Measurements from ENCODE around the gene TESPA1. TPM values are rescaled to one million over a fixed set of nuclear protein-coding genes. Genes with fewer than 3 reads are reported as not detected.

TESPA1 gene
- total and polyA plus RNA-seq, 9 of the 15 experiments (the other 6 are each of a cell fraction or from before 2014, with no cell fraction given), result 0.72 to 7.1 (median 2.4) TPM

- TF ChIP-seq ZNF586 (CRISPR knock-in tag; conservative IDR thresholded peaks at IDR 0.05), result no peak
- no peak for TF ChIP-seq IFI16 (CRISPR knock-in tag; IDR thresholded peaks at IDR 0.05)
- no peak for TF ChIP-seq FOXJ2 (tag; IDR thresholded peaks at IDR 0.05)
- no peak for TF ChIP-seq ZBTB34 (CRISPR knock-in tag; IDR thresholded peaks at IDR 0.05)
- no peak for TF ChIP-seq CEBPG (CRISPR knock-in tag; IDR thresholded peaks at IDR 0.05)
- no peak for TF ChIP-seq CEBPG (tag; conservative IDR thresholded peaks at IDR 0.05 in 1 of 2, IDR thresholded peaks at IDR 0.05 in 1 of 2)
- no peak for TF ChIP-seq ZBTB11 (CRISPR knock-in tag; IDR thresholded peaks at IDR 0.05)
- TF ChIP-seq MAX (CRISPR knock-in tag; IDR thresholded peaks at IDR 0.05), result no peak
- no peak for TF ChIP-seq BMI1 (IDR thresholded peaks at IDR 0.05; ENCODE audit: low read length)
- TF ChIP-seq RFX7 (CRISPR knock-in tag; IDR thresholded peaks at IDR 0.05), result no peak
- TF ChIP-seq ZHX1 (conservative IDR thresholded peaks at IDR 0.05; ENCODE audit: low read length), result no peak
- no peak for TF ChIP-seq CREB3L1 (IDR thresholded peaks at IDR 0.05; ENCODE audit: borderline replicate concordance, low read depth)
- no peak for TF ChIP-seq ZNF232 (CRISPR knock-in tag; IDR thresholded peaks at IDR 0.05)
- TF ChIP-seq ZNF347 (CRISPR knock-in tag; IDR thresholded peaks at IDR 0.05; ENCODE audit: low read depth), result no peak
- no peak for TF ChIP-seq KLF16 (IDR thresholded peaks at IDR 0.05)
- TF ChIP-seq SPI1 (IDR thresholded peaks at IDR 0.05; ENCODE audit: borderline replicate concordance, low read depth, low read length), result no peak
- TF ChIP-seq SP1 (CRISPR knock-in tag; IDR thresholded peaks at IDR 0.05), result no peak
- TF ChIP-seq HIVEP1 (CRISPR knock-in tag; IDR thresholded peaks at IDR 0.05), result no peak
- peak; percentile 79; the same call in 1 of the 2 replicates for TF ChIP-seq RNF2 (IDR thresholded peaks at IDR 0.05)
Observed at GRCh38 chr12:54977857-54978256, 6.7 kb downstream of the TESPA1 start (continued).
